H9 (cell line): ENCODE results near the gene GGT5. TPM values are rescaled to one million over a fixed set of nuclear protein-coding genes. Genes with fewer than 3 reads are reported as not detected.

Experiments
- DNase-seq: peaks from one replicate; pipeline ENCODE4 v3.0.0-alpha.2; 2017
- H2AFZ ChIP-seq: one replicate; pipeline ENCODE4 v1.6.1; 2013; ENCODE audit warnings: mild to moderate bottlenecking, low read length, control low read depth, moderate library complexity
- H2AK5ac ChIP-seq: 2 replicates; pipeline ENCODE4 v1.6.1; 2013; ENCODE audit warnings: low read length, control low read depth, mixed read lengths; ENCODE audit not compliant: insufficient read length
- H2BK120ac ChIP-seq: one replicate; pipeline ENCODE4 v1.6.1; 2013; ENCODE audit warnings: low read depth, mild to moderate bottlenecking, low read length, control low read depth, inconsistent platforms; ENCODE audit not compliant: poor library complexity, severe bottlenecking
- H2BK12ac ChIP-seq: 2 replicates; pipeline ENCODE4 v1.6.1; 2013; ENCODE audit warnings: low read length, control low read depth, mixed read lengths, low read depth; ENCODE audit not compliant: insufficient read length
- H2BK15ac ChIP-seq: 2 replicates; pipeline ENCODE4 v1.6.1; 2013; ENCODE audit warnings: low read depth, low read length, control low read depth
- H2BK20ac ChIP-seq: one replicate; pipeline ENCODE4 v1.6.1; 2013; ENCODE audit warnings: low read depth, mild to moderate bottlenecking, low read length, control low read depth, inconsistent platforms; ENCODE audit not compliant: poor library complexity, severe bottlenecking
- H2BK5ac ChIP-seq: 2 replicates; pipeline ENCODE4 v1.6.1; 2013; ENCODE audit warnings: low read length, control low read depth, mixed read lengths; ENCODE audit not compliant: insufficient read length
- H3K14ac ChIP-seq: 2 replicates; pipeline ENCODE4 v1.6.1; 2013; ENCODE audit warnings: low read length, control low read depth; ENCODE audit not compliant: insufficient read depth
- H3K18ac ChIP-seq: 2 replicates; pipeline ENCODE4 v1.6.1; 2013; ENCODE audit warnings: low read depth, mild to moderate bottlenecking, mixed read lengths, low read length, control low read depth; ENCODE audit not compliant: insufficient read length
- H3K23ac ChIP-seq: 2 replicates; pipeline ENCODE4 v1.6.1; 2013; ENCODE audit warnings: low read length, control low read depth, mixed read lengths, low read depth; ENCODE audit not compliant: insufficient read length
- H3K23me2 ChIP-seq: 2 replicates; pipeline ENCODE4 v1.6.1; 2013; ENCODE audit warnings: low read depth, mild to moderate bottlenecking, mixed read lengths, low read length, control low read depth; ENCODE audit not compliant: insufficient read length, poor library complexity, severe bottlenecking
- H3K27ac ChIP-seq: 2 replicates; pipeline ENCODE4 v1.5.1; 2013; ENCODE audit warnings: low read length, control low read depth, mixed read lengths, low read depth; ENCODE audit not compliant: insufficient read length
- H3K27me3 ChIP-seq: 2 replicates; pipeline ENCODE4 v1.6.1; 2013; ENCODE audit warnings: low read length, control low read depth, inconsistent platforms; ENCODE audit not compliant: insufficient read depth
- H3K4ac ChIP-seq: 2 replicates; pipeline ENCODE4 v1.6.1; 2013; ENCODE audit warnings: low read depth, mild to moderate bottlenecking, control low read depth, inconsistent platforms, low read length, moderate library complexity
- H3K4me1 ChIP-seq: 2 replicates; pipeline ENCODE4 v1.6.1; 2013; ENCODE audit warnings: low read length, control low read depth, inconsistent platforms; ENCODE audit not compliant: insufficient read depth
- H3K4me2 ChIP-seq: 2 replicates; pipeline ENCODE4 v1.6.1; 2013; ENCODE audit warnings: low read length, control low read depth, mixed read lengths; ENCODE audit not compliant: insufficient read length, insufficient read depth
- H3K56ac ChIP-seq: 2 replicates; pipeline ENCODE4 v1.6.1; 2013; ENCODE audit warnings: low read depth, mild to moderate bottlenecking, mixed read lengths, low read length, control low read depth; ENCODE audit not compliant: insufficient read length
- H3K79me1 ChIP-seq: 2 replicates; pipeline ENCODE4 v1.6.1; 2013; ENCODE audit warnings: low read depth, mild to moderate bottlenecking, moderate library complexity, low read length, control low read depth, inconsistent platforms; ENCODE audit not compliant: insufficient read depth, poor library complexity, severe bottlenecking
- H3K79me2 ChIP-seq: 2 replicates; pipeline ENCODE4 v1.6.1; 2013; ENCODE audit warnings: low read length, control low read depth, inconsistent platforms; ENCODE audit not compliant: insufficient read depth
- H3K9ac ChIP-seq: 2 replicates; pipeline ENCODE4 v1.6.1; 2013; ENCODE audit warnings: low read length, control low read depth, mixed read lengths; ENCODE audit not compliant: insufficient read length; ENCODE audit errors: extremely low read depth
- H3K9me3 ChIP-seq: one replicate; pipeline ENCODE4 v1.6.1; 2013; ENCODE audit warnings: low read depth, low read length, inconsistent platforms; ENCODE audit not compliant: control insufficient read depth
- H3T11ph ChIP-seq: one replicate; pipeline ENCODE4 v1.6.1; 2013; ENCODE audit warnings: mild to moderate bottlenecking, low read length, control low read depth, inconsistent platforms
- H4K20me1 ChIP-seq: one replicate; pipeline ENCODE4 v1.6.1; 2013; ENCODE audit not compliant: control insufficient read depth, insufficient read length, insufficient read depth
- H4K5ac ChIP-seq: 2 replicates; pipeline ENCODE4 v1.6.1; 2013; ENCODE audit warnings: low read depth, mild to moderate bottlenecking, mixed read lengths, low read length, control low read depth; ENCODE audit not compliant: insufficient read length
- H4K8ac ChIP-seq: replicated peaks from 2 replicates; pipeline ENCODE4 v1.6.1; 2013; ENCODE audit warnings: low read length, control low read depth, mixed read lengths, low read depth; ENCODE audit not compliant: insufficient read length
- H4K91ac ChIP-seq: 2 replicates; pipeline ENCODE4 v1.6.1; 2013; ENCODE audit warnings: low read depth, mild to moderate bottlenecking, moderate library complexity, mixed read lengths, low read length, control low read depth; ENCODE audit not compliant: insufficient read length
- H3K27ac Mint-ChIP-seq, 3 experiments: 2 replicates in 2 of 3; 3 replicates in 1 of 3; pipeline ENCODE4 v1.8.0; 2020 to 2021; ENCODE audit warnings: mixed read lengths in 3 of 3, mild to moderate bottlenecking in 1 of 3, moderate library complexity in 1 of 3
- H3K27me3 Mint-ChIP-seq: 2 replicates; pipeline ENCODE4 v1.8.0; 2021; ENCODE audit warnings: low read depth, mild to moderate bottlenecking, moderate library complexity, mixed read lengths
- H3K36me3 Mint-ChIP-seq, 3 experiments: 2 replicates in 2 of 3; 3 replicates in 1 of 3; pipeline ENCODE4 v1.8.0; 2020 to 2021; ENCODE audit warnings: low read depth in 3 of 3, mixed read lengths in 3 of 3; ENCODE audit not compliant: insufficient read depth in 1 of 3
- H3K4me1 Mint-ChIP-seq, 2 experiments: 2 replicates each; pipeline ENCODE4 v1.8.0; 2020; ENCODE audit warnings: mixed read lengths in 2 of 2
- H3K4me3 Mint-ChIP-seq, 2 experiments: 2 replicates in 1 of 2; 3 replicates in 1 of 2; pipeline ENCODE4 v1.8.0; 2020 to 2021; ENCODE audit warnings: mild to moderate bottlenecking in 2 of 2, mixed read lengths in 2 of 2, moderate library complexity in 1 of 2
- H3K9me3 Mint-ChIP-seq, 2 experiments: 2 replicates in 1 of 2; 3 replicates in 1 of 2; pipeline ENCODE4 v1.8.0; 2020; ENCODE audit warnings: mild to moderate bottlenecking in 2 of 2, mixed read lengths in 2 of 2, moderate library complexity in 1 of 2
- CTCF ChIP-seq: fragments of 200-600 bp; sonication (generic); conservative IDR thresholded peaks from 3 replicates; pipeline ENCODE4 v1.8.0; 2021; ENCODE audit warnings: antibody characterized with exemption, mild to moderate bottlenecking
- WGBS: extraction: QIAGEN DNeasy Blood & Tissue Kit; methylation state at CpG from one replicate; pipeline ENCODE4 v1.1.7; 2013; ENCODE audit warnings: missing lambda C conversion rate, low lambda C conversion rate, mixed read lengths; ENCODE audit not compliant: insufficient read length; ENCODE audit errors: extremely low coverage; 5-methylcytosine and 5-hydroxymethylcytosine counted together
- total RNA-seq: library from RNA; stranded (reverse); gene quantifications from 2 replicates; pipeline ENCODE4 v1.2.1, GENCODE V29; 2021

Gene GGT5
- total RNA-seq, 1 experiment from 2014 or later = 0.20 TPM

GRCh38 chr22:24191381-24191841, 53.5 kb downstream of the GGT5 start:
- H3K4me1 Mint-ChIP-seq = peaks cover 4 to 14% of the 10 kb centered on the region in 2 experiments; a peak in 3 of 4 replicates
- 0 out of 3 replicates have a peak, but pooled peaks have one; percentile 25 for TF ChIP-seq CTCF
- Histone ChIP-seq H4K91ac (no peak overlapping the region), H4K5ac (no peak overlapping the region), H3K79me1 (no peaks in the 10 kb centered on the region), H3K23ac (no peak overlapping the region), H3K23me2 (no peaks in the 10 kb centered on the region), H3K27ac (no peak overlapping the region), H3K14ac (no peak overlapping the region), H4K8ac (no peak overlapping the region), H3T11ph (no peak overlapping the region), H3K4me1 (no peaks in the 10 kb centered on the region), H2BK5ac (no peak overlapping the region), H2AK5ac (no peak overlapping the region), H2AFZ (no peak overlapping the region), H2BK12ac (no peak overlapping the region), H4K20me1 (no peaks in the 10 kb centered on the region), H3K9ac (no peak overlapping the region), H2BK20ac (no peak overlapping the region), H3K27me3 (no peaks in the 10 kb centered on the region), H3K4me2 (no peak overlapping the region), H3K18ac (no peak overlapping the region), H3K56ac (no peak overlapping the region), H2BK120ac (no peak overlapping the region), H2BK15ac (no peak overlapping the region), H3K9me3 (no peaks in the 10 kb centered on the region), H3K4ac (no peak overlapping the region), H3K79me2 (no peaks in the 10 kb centered on the region)
- peaks cover 0 to 3% of the 10 kb centered on the region in 2 experiments; a peak in 1 of 5 replicates for H3K9me3 Mint-ChIP-seq
- H3K27me3 Mint-ChIP-seq = no peaks in the 10 kb centered on the region
- peak; percentile 28 for DNase-seq
- no peaks in the 10 kb centered on the region for H3K36me3 Mint-ChIP-seq
- no peak overlapping the region for H3K27ac Mint-ChIP-seq
- no peak overlapping the region for H3K4me3 Mint-ChIP-seq
- WGBS = no CpG with 5 or more reads among the region's 12 CpGs
